Lower lobe of right lung (tissue), 2 donors: ENCODE measurements around the gene CAMK2D. TPM values are rescaled to one million over a fixed set of nuclear protein-coding genes. Genes with fewer than 3 reads are reported as not detected.

ENCODE experiments used
- ATAC-seq, 2 donors: fragments of 200-7000 bp; cut with Tn5 transposase; one replicate each; pipeline ENCODE4 v1.9.1; 2020 to 2022; ENCODE audit warnings: mild to moderate bottlenecking in 2 of 2, moderate library complexity in 2 of 2
- DNase-seq: peaks from one replicate; pipeline ENCODE4 v3.0.0-alpha.2; 2020
- H3K27ac ChIP-seq: fragments of 200-600 bp; one replicate; pipeline ENCODE4 v1.8.0; 2022
- H3K27me3 ChIP-seq: fragments of 200-600 bp; one replicate; pipeline ENCODE4 v1.8.0; 2022; ENCODE audit warnings: low read depth
- H3K36me3 ChIP-seq: fragments of 200-600 bp; one replicate; pipeline ENCODE4 v1.8.0; 2022; ENCODE audit warnings: mild to moderate bottlenecking
- H3K4me1 ChIP-seq: fragments of 200-600 bp; one replicate; pipeline ENCODE4 v1.8.0; 2022
- H3K4me3 ChIP-seq: fragments of 200-600 bp; one replicate; pipeline ENCODE4 v1.8.0; 2022; ENCODE audit warnings: mild to moderate bottlenecking
- H3K9me3 ChIP-seq: fragments of 200-600 bp; one replicate; pipeline ENCODE4 v1.8.0; 2022
- intact Hi-C: fragments of 100-400 bp; cut with DNase I; formaldehyde crosslinking; loops from one replicate; pipeline ENCODE4 v1.11.0; 2022
- total RNA-seq: library from RNA; stranded (reverse); fragmentation: NEBNext Ultra II Directional; extraction: Animal tissue kit (Norgen Biotek cat#: 25700); gene quantifications from one replicate; pipeline ENCODE4 v1.2.1, GENCODE V29; 2021
- TF ChIP-seq, protein P1 (sequence below): fragments of 200-600 bp; IDR thresholded peaks from one replicate; pipeline ENCODE4 v1.8.0; 2022; ENCODE audit warnings: antibody characterized with exemption, mild to moderate bottlenecking
- donor health status: DM: no; HTN: yes; CAD: no; lungs with severe emphysema.

Gene CAMK2D
- total RNA-seq, 1 donor from 2014 or later, result 40.7 TPM

- Histone ChIP-seq H3K27ac (no peak overlapping the region), H3K4me1 (peaks cover 38% of the 10 kb centered on the region), H3K36me3 (no peaks in the 10 kb centered on the region), H3K27me3 (no peaks in the 10 kb centered on the region), H3K9me3 (no peaks in the 10 kb centered on the region), H3K4me3 (no peak overlapping the region)
- DNase-seq (no peak), ATAC-seq (peak in 1 of 2 donors; percentile 31)
- intact Hi-C loops, result no loop called here
- TF ChIP-seq, protein P1, sequence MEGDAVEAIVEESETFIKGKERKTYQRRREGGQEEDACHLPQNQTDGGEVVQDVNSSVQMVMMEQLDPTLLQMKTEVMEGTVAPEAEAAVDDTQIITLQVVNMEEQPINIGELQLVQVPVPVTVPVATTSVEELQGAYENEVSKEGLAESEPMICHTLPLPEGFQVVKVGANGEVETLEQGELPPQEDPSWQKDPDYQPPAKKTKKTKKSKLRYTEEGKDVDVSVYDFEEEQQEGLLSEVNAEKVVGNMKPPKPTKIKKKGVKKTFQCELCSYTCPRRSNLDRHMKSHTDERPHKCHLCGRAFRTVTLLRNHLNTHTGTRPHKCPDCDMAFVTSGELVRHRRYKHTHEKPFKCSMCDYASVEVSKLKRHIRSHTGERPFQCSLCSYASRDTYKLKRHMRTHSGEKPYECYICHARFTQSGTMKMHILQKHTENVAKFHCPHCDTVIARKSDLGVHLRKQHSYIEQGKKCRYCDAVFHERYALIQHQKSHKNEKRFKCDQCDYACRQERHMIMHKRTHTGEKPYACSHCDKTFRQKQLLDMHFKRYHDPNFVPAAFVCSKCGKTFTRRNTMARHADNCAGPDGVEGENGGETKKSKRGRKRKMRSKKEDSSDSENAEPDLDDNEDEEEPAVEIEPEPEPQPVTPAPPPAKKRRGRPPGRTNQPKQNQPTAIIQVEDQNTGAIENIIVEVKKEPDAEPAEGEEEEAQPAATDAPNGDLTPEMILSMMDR, result no peak
Observed at GRCh38 chr4:113675731-113676697, 85.5 kb downstream of the CAMK2D start.

- DNase-seq (no peak), ATAC-seq (peak; percentile 13 to 54)
- Histone ChIP-seq H3K27me3 (no peaks in the 10 kb centered on the region), H3K4me1 (peaks cover 38% of the 10 kb centered on the region), H3K36me3 (no peaks in the 10 kb centered on the region), H3K27ac (no peak overlapping the region), H3K9me3 (no peaks in the 10 kb centered on the region), H3K4me3 (no peak overlapping the region)
- intact Hi-C loops, result no loop called here
- TF ChIP-seq, protein P1, result no peak
Observed at GRCh38 chr4:113674733-113675132, 86.8 kb downstream of the CAMK2D start.

- DNase-seq (no peak), ATAC-seq (peak; percentile 59 to 63)
- TF ChIP-seq, protein P1, result no peak
- H3K27ac ChIP-seq, result no peak overlapping the region
- H3K9me3 ChIP-seq, result no peaks in the 10 kb centered on the region
- no peaks in the 10 kb centered on the region for H3K27me3 ChIP-seq
- no peak overlapping the region for H3K4me3 ChIP-seq
- peaks cover 38% of the 10 kb centered on the region for H3K4me1 ChIP-seq
- intact Hi-C loops, result no loop called here
- H3K36me3 ChIP-seq, result no peaks in the 10 kb centered on the region
Observed at GRCh38 chr4:113674251-113674650, 87.3 kb downstream of the CAMK2D start.

- peak; percentile 38 to 58 for ATAC-seq
- Histone ChIP-seq H3K27ac (no peak overlapping the region), H3K27me3 (no peaks in the 10 kb centered on the region), H3K36me3 (no peaks in the 10 kb centered on the region), H3K9me3 (no peaks in the 10 kb centered on the region), H3K4me3 (no peak overlapping the region), H3K4me1 (peaks cover 38% of the 10 kb centered on the region)
- TF ChIP-seq, protein P1, result no peak
- intact Hi-C loops, result no loop called here
- no peak for DNase-seq
Observed at GRCh38 chr4:113673450-113673849, 88.1 kb downstream of the CAMK2D start.

GRCh38 chr4:113666386-113667114, 95.0 kb downstream of the CAMK2D start:
- Histone ChIP-seq H3K27me3 (no peaks in the 10 kb centered on the region), H3K27ac (no peak overlapping the region), H3K36me3 (no peaks in the 10 kb centered on the region), H3K9me3 (no peaks in the 10 kb centered on the region), H3K4me3 (no peak overlapping the region), H3K4me1 (no peaks in the 10 kb centered on the region)
- ATAC-seq (no peak), DNase-seq (no peak)
- intact Hi-C loops, result no loop called here
- TF ChIP-seq, protein P1, result no peak
